ENCODE results near the gene HDAC2.
A peak's percentile ranks its signal among the peaks of the same experiment; 100 is the strongest.

Gene HDAC2

GRCh38 chr6:113969888-113970804 is 802 bp downstream of the HDAC2 start:
- TF ChIP-seq, protein P1, sequence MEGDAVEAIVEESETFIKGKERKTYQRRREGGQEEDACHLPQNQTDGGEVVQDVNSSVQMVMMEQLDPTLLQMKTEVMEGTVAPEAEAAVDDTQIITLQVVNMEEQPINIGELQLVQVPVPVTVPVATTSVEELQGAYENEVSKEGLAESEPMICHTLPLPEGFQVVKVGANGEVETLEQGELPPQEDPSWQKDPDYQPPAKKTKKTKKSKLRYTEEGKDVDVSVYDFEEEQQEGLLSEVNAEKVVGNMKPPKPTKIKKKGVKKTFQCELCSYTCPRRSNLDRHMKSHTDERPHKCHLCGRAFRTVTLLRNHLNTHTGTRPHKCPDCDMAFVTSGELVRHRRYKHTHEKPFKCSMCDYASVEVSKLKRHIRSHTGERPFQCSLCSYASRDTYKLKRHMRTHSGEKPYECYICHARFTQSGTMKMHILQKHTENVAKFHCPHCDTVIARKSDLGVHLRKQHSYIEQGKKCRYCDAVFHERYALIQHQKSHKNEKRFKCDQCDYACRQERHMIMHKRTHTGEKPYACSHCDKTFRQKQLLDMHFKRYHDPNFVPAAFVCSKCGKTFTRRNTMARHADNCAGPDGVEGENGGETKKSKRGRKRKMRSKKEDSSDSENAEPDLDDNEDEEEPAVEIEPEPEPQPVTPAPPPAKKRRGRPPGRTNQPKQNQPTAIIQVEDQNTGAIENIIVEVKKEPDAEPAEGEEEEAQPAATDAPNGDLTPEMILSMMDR (IDR thresholded peaks at IDR 0.05; ENCODE audit: low read depth, low read length, missing control alignments) = no peak
- H3K27me3 ChIP-seq (replicated peaks) = no peaks in the 10 kb centered on the region
- H3K36me3 ChIP-seq (replicated peaks) = no peaks in the 10 kb centered on the region
- DNase-seq = no peak
- in situ Hi-C loops (cut with HindIII; ENCODE audit: low pct_ligation_motif_present, low sequenced_read_pairs) = no loop called here
- peak overlapping the region; percentile 96 for H3K4me3 ChIP-seq (ENCODE audit: low read depth, low read length)
- H3K27ac ChIP-seq = peak overlapping the region; percentile 93

- TF ChIP-seq, protein P1 (IDR thresholded peaks at IDR 0.05; ENCODE audit: low read depth, low read length, missing control alignments) = no peak
- Histone ChIP-seq H3K27me3 (replicated peaks) (no peaks in the 10 kb centered on the region), H3K27ac (no peak overlapping the region), H3K36me3 (replicated peaks) (no peaks in the 10 kb centered on the region), H3K4me3 (ENCODE audit: low read depth, low read length) (peak overlapping the region; percentile 23)
- DNase-seq = no peak
- in situ Hi-C loops (cut with HindIII; ENCODE audit: low pct_ligation_motif_present, low sequenced_read_pairs) = no loop called here
Observed at GRCh38 chr6:113968472-113968871, 2.5 kb downstream of the HDAC2 start.

DNA sequence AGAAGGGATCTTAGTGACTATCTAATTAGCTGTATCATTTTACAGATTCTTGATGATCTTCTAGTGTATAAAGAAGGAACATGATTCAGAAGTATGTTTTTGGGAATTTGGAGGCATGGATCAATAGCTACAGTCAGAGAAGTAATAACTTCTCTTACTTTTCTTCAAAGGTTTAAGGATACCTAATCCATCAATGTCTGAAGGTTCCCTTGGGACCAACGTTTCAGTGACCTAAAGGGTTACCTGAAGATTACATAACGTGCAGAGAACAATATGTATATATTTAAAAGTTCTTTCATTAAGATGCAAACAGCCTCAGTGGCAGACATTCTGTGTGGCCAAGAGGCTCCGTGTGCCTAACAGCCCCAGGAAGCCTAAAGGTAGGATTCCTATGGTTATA is 3.2 kb downstream of the HDAC2 start:
- Histone ChIP-seq H3K4me3 (ENCODE audit: low read depth, low read length) (no peak overlapping the region), H3K27ac (no peak overlapping the region), H3K27me3 (replicated peaks) (no peaks in the 10 kb centered on the region), H3K36me3 (replicated peaks) (no peaks in the 10 kb centered on the region)
- TF ChIP-seq, protein P1 (IDR thresholded peaks at IDR 0.05; ENCODE audit: low read depth, low read length, missing control alignments) = no peak
- DNase-seq = no peak
- in situ Hi-C loops (cut with HindIII; ENCODE audit: low pct_ligation_motif_present, low sequenced_read_pairs) = no loop called here

- no peak overlapping the region for H3K4me3 ChIP-seq (ENCODE audit: low read depth, low read length)
- TF ChIP-seq, protein P1 (IDR thresholded peaks at IDR 0.05; ENCODE audit: low read depth, low read length, missing control alignments) = no peak
- no peaks in the 10 kb centered on the region for H3K27me3 ChIP-seq (replicated peaks)
- no peak overlapping the region for H3K27ac ChIP-seq
- in situ Hi-C loops (cut with HindIII; ENCODE audit: low pct_ligation_motif_present, low sequenced_read_pairs) = no loop called here
- H3K36me3 ChIP-seq (replicated peaks) = no peaks in the 10 kb centered on the region
- no peak for DNase-seq
Observed at GRCh38 chr6:113960795-113961194, 10.2 kb downstream of the HDAC2 start.

DNA sequence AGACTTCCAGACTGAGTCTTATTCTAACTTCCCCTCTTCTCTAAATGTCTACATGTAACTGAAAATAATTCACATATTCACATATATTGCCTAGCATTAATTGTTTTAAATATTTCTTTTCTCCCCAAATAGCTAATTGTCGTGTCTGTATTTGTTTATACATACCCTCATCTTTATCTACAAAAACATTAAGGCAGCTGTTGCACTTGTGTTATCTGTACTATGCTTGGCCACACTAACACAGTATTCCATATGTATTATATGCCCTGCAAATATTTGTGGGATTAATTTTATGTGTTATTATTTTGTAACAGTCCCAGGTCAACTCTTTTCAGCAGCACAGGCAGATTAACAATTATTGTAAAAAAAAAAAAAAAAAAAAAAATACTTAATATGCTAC is 11.7 kb downstream of the HDAC2 start:
- no peak overlapping the region for H3K4me3 ChIP-seq (ENCODE audit: low read depth, low read length)
- TF ChIP-seq, protein P1 (IDR thresholded peaks at IDR 0.05; ENCODE audit: low read depth, low read length, missing control alignments) = no peak
- in situ Hi-C loops (cut with HindIII; ENCODE audit: low pct_ligation_motif_present, low sequenced_read_pairs) = no loop called here

More for the DNA sequence above, 11.7 kb downstream of the HDAC2 start:
- H3K27ac ChIP-seq = no peak overlapping the region
- no peak for DNase-seq
- H3K27me3 ChIP-seq (replicated peaks) = no peaks in the 10 kb centered on the region
- H3K36me3 ChIP-seq (replicated peaks) = no peaks in the 10 kb centered on the region
